GM21526 (cell line): Measurements from ENCODE around the gene SNX3.
"Not testable (repeated sequence)": the region's sequence is repeated elsewhere in the genome, so short reads cannot be mapped to it uniquely, and the experiment has no call there.

Source experiments
- ATAC-seq: cut with Tn5 transposase; IDR thresholded peaks from one replicate; pipeline ENCODE4 v1.9.1; 2021; ENCODE audit warnings: moderate library complexity; ENCODE audit not compliant: unreplicated experiment, low FRiP score

SNX3 gene

DNA sequence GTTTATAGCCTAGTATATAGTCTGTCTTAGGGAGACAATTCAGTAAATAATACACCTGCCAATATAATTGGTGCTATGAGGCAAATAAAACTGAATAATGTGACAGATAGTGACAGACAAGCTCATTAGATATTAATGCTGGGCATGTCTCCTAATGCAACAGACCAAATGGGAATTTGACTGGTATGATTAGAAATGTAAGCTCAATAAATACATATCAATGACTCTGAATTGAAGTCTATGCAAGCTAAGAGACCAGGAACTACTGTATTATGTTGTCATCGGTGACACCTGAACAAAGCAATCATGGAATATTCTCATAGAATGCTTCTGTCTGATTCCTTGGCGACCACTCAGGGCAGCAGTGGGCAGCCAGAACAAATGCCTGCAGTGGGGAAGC, 2.5 kb upstream of the SNX3 start:
- ATAC-seq = no peak

- peak; percentile 11 for ATAC-seq
Observed at GRCh38 chr6:108260126-108260808, 573 bp downstream of the SNX3 start.

DNA sequence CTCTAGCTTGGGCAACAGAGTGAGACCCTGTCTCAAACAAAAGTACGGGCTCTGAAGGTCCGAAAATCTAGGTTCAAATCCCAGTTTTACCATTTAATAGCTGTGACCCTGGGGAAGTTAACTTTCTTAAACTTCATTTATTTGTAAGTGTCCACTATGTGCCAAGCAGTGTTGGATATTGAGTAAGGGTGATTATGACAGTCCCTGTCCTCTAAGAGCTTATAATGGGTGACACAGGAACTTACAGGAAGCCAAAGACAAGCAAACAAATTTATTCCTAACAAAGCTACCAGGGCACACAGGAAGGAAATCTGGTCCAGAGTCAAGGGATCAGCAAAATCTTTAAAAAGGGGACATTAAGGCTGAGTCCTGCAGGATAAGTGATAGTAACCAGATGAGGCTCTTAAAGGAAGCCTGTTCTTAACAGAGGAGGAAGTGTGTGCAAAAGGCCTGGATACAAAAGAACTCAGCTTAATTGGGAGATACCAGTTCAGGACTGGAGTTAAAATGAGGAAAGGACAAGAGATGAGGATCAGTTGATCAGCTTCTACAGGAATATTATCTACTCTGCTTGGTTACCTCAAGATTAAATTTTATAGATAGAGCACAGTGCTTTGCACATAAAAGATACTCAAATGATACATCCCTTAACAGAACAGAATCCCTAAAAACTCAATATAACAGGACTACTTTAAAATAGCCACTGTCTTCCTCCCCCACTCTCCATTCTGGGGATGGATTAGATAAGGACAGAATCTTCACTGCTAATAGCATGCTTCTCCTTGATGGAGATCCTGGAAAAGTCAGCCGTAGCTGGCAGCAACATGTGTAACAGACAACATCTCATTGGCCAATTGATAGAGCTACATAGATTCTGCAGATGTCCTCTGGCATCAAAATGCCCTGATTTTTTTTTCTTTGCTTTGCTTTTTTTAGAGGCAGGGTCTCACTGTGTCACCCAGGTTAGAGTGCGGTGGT, 6.1 kb downstream of the SNX3 start:
- no peak for ATAC-seq

DNA sequence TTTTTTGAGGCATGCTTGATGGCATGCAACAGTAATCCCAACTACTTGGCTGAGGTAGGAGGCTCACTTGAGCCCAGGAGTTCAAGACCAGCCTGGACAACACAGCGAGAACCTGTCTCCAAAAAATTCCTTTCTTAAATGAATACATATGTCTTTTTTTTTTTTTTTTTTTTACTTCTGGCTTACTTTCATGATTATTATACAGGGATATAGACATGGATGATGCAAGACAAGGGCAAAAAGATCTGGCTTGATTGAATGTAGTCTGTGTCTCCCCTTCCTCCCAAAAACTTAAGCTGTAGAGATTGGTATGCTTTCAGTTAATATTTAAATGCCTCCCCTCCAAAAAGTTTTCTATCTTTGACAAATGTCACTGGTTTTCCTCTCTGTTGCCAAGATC, 7.6 kb downstream of the SNX3 start:
- ATAC-seq = no peak

- no peak for ATAC-seq
Observed at GRCh38 chr6:108252055-108252454, 8.8 kb downstream of the SNX3 start.

GRCh38 chr6:108251252-108251651, 9.6 kb downstream of the SNX3 start:
- no peak for ATAC-seq

DNA sequence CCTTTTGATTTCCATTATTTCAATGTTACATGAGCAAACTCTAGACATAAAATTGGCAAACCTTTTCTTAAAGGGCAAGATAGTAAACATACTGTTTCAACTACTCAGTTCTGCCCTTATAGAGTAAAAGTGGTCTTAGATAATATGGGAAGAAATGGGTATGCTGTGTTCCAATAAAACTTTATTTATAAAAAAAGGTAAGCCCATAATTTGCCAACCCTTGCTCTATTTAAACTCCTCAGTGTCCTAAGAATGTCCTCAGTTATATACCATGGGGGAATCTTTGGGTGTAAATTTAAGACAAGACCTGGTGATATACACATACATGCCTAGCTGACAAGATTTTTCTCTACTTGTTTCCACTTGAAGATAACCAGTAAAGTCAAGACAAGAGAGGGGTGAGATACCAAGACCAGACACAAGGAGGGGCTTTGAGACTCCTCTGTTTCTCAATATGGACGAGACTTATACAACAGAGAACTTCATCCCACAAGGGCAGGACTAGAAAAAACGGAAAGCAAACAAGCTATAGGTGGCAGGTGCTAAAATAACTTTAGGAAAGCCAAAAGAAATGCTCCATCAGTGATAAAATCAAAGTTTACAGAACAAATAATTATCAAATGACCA, 10.5 kb downstream of the SNX3 start:
- peak; percentile 59 for ATAC-seq

- no peak for ATAC-seq
Observed at GRCh38 chr6:108247965-108248536, 12.8 kb downstream of the SNX3 start.

DNA sequence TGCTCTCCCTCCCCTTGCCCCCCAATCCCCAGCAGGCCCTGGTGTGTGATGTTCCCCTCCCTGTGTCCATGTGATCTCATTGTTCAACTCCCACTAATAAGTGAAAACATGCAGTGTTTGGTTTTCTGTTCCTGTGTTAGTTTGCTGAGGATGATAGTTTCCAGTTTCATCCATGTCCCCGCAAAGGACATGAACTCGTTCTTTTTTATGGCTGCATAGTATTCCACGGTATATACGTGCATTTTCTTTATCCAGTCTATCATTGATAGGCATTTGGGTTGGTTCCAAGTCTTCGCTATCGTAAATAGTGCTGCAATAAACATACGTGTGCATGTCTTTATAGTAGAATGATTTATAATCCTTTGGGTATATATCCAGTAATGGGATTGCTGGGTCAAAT, 15.7 kb downstream of the SNX3 start:
- ATAC-seq = not testable (repeated sequence)

DNA sequence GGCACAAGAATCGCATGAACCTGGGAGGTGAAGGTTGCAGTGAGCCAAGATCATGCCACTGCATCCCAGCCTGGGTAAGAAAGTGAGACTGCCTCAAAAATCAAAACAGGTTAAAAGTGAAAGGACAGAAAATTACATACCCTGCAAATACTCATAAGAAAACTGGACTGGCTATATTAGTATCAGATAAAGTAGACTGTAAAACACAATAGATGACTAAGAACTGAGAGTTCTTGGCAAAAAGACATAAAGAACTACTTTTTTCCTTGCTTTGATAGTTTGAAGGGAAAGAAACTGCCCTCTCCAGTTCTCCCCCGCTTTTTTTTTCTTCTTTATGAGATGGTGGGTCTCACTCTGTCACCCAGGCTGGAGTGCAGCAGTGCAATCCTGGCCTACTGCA, 17.0 kb downstream of the SNX3 start:
- no peak for ATAC-seq

DNA sequence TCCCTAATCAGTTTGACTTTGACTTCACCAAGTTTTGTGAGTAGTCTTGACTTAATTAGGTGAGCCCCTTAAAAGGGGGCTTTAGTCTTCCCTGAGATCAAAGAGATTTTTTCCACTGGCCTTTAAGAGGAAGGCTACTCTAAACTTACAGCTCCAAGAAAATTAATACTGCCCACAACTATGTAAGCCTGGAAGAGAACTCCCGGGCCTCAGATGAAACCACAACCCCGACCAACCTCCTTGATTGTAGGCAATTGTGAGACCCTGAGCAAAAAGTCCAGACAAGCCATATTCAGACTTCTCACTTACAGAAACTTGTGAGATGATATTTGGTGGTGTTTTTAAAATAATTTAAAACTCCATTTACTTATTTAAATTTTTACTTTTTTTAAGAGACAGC, 18.1 kb downstream of the SNX3 start:
- no peak for ATAC-seq

DNA sequence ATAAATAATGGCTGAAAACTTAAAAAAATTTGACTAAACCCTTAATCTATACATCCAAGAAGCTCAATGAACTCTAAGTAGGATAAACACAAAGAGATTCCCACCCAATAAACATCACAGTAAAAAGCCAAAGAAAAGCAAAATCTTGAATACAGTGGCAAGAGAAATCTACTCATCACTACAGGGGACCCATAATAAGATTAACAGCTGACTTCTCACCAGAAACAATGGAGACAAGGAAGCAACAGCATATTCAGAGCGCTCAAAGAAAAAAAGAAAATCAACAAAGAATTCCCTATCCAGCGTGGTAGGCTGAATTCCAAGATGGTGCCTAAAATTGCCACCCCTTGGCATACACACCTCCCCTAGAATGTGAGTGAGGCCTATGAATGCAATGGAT, 18.6 kb downstream of the SNX3 start:
- no peak for ATAC-seq

DNA sequence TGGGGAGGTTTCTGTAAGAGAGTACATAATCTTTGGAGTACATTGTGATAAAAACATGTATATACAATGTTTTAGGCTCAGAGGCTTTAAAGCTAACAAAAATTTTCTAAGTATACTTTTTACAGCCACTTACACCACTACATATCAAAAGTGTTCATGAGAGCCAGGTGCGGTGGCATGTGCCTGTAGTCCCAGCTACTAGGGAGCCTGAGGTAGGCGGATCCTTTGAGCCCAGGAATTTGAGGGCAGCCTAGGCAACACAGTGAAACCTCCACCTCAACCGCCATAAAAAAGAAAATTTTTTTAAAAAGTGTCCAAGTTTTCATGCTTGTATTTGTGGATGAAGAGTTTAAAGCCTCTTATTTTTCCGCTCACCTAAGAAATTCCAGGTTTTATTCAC, 22.5 kb downstream of the SNX3 start:
- ATAC-seq = no peak

DNA sequence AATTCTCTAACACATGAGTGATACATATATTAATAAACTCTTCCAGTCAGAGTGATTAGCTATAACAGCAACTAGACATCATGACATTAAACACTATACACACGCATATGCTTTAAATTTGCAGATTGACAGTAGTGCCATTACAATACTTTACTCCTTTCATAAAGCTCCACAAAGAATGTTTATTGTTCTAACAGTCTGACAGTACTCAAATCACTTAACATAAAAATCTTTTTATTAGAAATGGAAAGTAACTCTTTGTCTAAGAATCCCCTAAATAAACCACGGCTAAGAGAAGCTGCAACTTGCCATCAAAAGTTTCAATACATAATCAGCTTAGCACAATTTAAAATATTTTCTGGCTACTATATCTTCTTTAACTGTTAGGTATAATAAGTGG, 24.0 kb downstream of the SNX3 start:
- no peak for ATAC-seq

GRCh38 chr6:108235127-108235526, 25.7 kb downstream of the SNX3 start:
- no peak for ATAC-seq

DNA sequence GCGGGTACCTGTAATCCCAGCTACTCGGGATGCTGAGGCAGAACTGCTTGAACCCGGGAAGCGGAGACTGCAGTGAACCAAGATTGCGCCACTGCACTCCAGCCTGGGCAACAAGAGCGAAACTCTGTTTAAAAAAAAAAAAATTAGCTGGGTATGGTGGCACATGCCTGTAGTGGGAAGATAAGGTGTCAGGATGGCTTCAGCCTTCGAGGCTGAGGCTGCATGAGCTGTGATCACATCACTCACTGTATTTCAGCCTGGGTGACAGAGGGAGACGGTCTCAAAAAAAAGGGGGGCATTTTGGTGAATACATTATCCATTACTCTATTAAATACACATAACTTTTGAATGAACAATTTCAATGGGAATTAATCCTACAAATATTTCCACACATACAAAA, 32.4 kb downstream of the SNX3 start:
- no peak for ATAC-seq

DNA sequence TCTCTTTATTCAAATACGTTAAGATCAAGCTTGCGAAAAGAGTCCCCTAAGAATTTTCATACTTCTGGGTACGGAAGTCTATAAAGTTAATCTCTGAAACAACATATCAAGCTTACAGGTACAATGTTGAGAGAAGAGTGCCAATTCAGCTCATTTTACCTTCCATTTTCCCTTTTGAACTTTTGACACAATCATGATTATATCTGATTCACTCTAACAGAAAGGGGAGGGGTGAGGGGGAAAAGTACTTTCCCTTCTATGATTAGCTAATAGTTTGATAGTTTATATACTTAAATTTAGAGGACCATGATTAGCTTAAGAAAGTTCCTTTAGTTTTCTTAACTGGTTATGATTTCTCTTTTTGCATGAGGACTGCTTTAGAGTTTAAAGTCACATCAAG, 33.5 kb downstream of the SNX3 start:
- no peak for ATAC-seq

- no peak for ATAC-seq
Observed at GRCh38 chr6:108222504-108222903, 38.3 kb downstream of the SNX3 start.

- ATAC-seq = no peak
Observed at GRCh38 chr6:108222064-108222463, 38.8 kb downstream of the SNX3 start.

DNA sequence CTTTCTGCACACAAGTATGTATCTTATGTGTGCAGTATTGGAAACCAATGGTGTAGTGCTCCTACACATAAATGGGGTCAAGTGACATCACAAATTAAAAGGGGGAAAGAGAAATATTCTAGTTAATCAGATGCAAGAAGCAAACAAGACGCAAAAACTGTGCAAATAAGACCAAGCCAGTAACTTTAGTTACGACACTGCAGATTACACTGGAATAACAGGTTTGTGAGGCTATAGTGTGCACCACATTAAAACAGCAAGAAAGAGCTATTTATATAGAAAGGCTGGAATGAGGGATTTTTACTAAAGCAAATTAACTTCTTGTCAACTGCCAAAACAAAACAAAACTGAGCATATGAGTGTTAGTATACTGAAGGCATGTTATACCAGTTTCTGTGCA, 49.2 kb downstream of the SNX3 start:
- ATAC-seq = no peak

- ATAC-seq = no peak
Observed at GRCh38 chr6:108210556-108210955, 50.3 kb downstream of the SNX3 start.
